SK-N-SH treated with all-trans-retinoic acid at 6 μM for 48 hours (cell line): Measurements from ENCODE around the gene PBX3.

ENCODE experiments used
- ATAC-seq: fragments of 200-7000 bp; cut with Tn5 transposase; 3 replicates; pipeline ENCODE4 v1.9.1; 2020; ENCODE audit warnings: mild to moderate bottlenecking, moderate library complexity
- BACH2 ChIP-seq: fragments of 250-450 bp; sonication (Bioruptor Pico); IDR thresholded peaks from 2 replicates; pipeline ENCODE4 v1.9.0; 2021; ENCODE audit warnings: mild to moderate bottlenecking, borderline replicate concordance
- CSDC2 ChIP-seq: fragments of 250-450 bp; sonication (Bioruptor Pico); IDR thresholded peaks from 2 replicates; pipeline ENCODE4 v1.5.0; 2020; ENCODE audit warnings: mild to moderate bottlenecking, moderate library complexity
- ESRRG ChIP-seq: fragments of 250-450 bp; sonication (Bioruptor Pico); IDR thresholded peaks from 2 replicates; pipeline ENCODE4 v1.6.1; 2021; ENCODE audit warnings: mild to moderate bottlenecking
- GLIS3 ChIP-seq: fragments of 250-450 bp; sonication (Bioruptor Pico); IDR thresholded peaks from 2 replicates; pipeline ENCODE4 v1.5.0; 2020; ENCODE audit warnings: mild to moderate bottlenecking, moderate library complexity
- ISL1 ChIP-seq: fragments of 250-450 bp; sonication (Bioruptor Pico); IDR thresholded peaks from 2 replicates; pipeline ENCODE4 v2.1.2; 2022; ENCODE audit warnings: mild to moderate bottlenecking, moderate library complexity
- OSR1 ChIP-seq: fragments of 250-450 bp; sonication (Bioruptor Pico); IDR thresholded peaks from 2 replicates; pipeline ENCODE4 v1.8.0; 2022; ENCODE audit warnings: moderate library complexity, mild to moderate bottlenecking, inconsistent platforms
- PATZ1 ChIP-seq: fragments of 250-450 bp; sonication (Bioruptor Pico); IDR thresholded peaks from 2 replicates; pipeline ENCODE4 v1.8.0; 2020; ENCODE audit warnings: mild to moderate bottlenecking, moderate library complexity, borderline replicate concordance
- POU6F1 ChIP-seq: fragments of 250-450 bp; sonication (Bioruptor Pico); IDR thresholded peaks from 2 replicates; pipeline ENCODE4 v1.8.0; 2021; ENCODE audit warnings: low read depth, mild to moderate bottlenecking, moderate library complexity, borderline replicate concordance
- PPARA ChIP-seq: fragments of 250-450 bp; sonication (Bioruptor Pico); IDR thresholded peaks from 2 replicates; pipeline ENCODE4 v1.5.0; 2020; ENCODE audit warnings: mild to moderate bottlenecking, borderline replicate concordance
- SNAI2 ChIP-seq: fragments of 250-450 bp; sonication (Bioruptor Pico); IDR thresholded peaks from 2 replicates; pipeline ENCODE4 v1.5.0; 2020; ENCODE audit warnings: mild to moderate bottlenecking, moderate library complexity
- TCF4 ChIP-seq: fragments of 250-450 bp; sonication (Bioruptor Pico); IDR thresholded peaks from 2 replicates; pipeline ENCODE4 v1.8.0; 2021; ENCODE audit warnings: mild to moderate bottlenecking, moderate library complexity, borderline replicate concordance
- TOX ChIP-seq: fragments of 250-450 bp; sonication (Bioruptor Pico); IDR thresholded peaks from 2 replicates; pipeline ENCODE4 v1.8.0; 2021; ENCODE audit warnings: mild to moderate bottlenecking, moderate library complexity, borderline replicate concordance
- ZFP3 ChIP-seq: fragments of 250-450 bp; sonication (Bioruptor Pico); IDR thresholded peaks from 2 replicates; pipeline ENCODE4 v1.5.0; 2020; ENCODE audit warnings: mild to moderate bottlenecking, moderate library complexity
- ZFP30 ChIP-seq: fragments of 450-650 bp; formaldehyde crosslinking; IDR thresholded peaks from 2 replicates; pipeline ENCODE4 v1.5.0; 2022; ENCODE audit warnings: mild to moderate bottlenecking, moderate library complexity
- ZNF565 ChIP-seq: fragments of 450-650 bp; formaldehyde crosslinking; conservative IDR thresholded peaks from 2 replicates; pipeline ENCODE4 v1.5.0; 2020; ENCODE audit warnings: low read depth, mild to moderate bottlenecking, moderate library complexity
- ZNF70 ChIP-seq: fragments of 450-650 bp; formaldehyde crosslinking; IDR thresholded peaks from 2 replicates; pipeline ENCODE4 v1.5.0; 2020; ENCODE audit warnings: mild to moderate bottlenecking, moderate library complexity
- ZNF8 ChIP-seq: fragments of 450-650 bp; formaldehyde crosslinking; IDR thresholded peaks from 2 replicates; pipeline ENCODE4 v1.5.0; 2020; ENCODE audit warnings: mild to moderate bottlenecking, moderate library complexity
- TF ChIP-seq, protein P1 (sequence below): fragments of 250-450 bp; sonication (Bioruptor Pico); IDR thresholded peaks from 2 replicates; pipeline ENCODE4 v1.5.1; 2020; ENCODE audit warnings: low read depth, mild to moderate bottlenecking, moderate library complexity
- TF ChIP-seq, protein P2 (sequence below): fragments of 250-450 bp; sonication (Bioruptor Pico); IDR thresholded peaks from 2 replicates; pipeline ENCODE4 v1.5.0; 2020; ENCODE audit warnings: mild to moderate bottlenecking, moderate library complexity

Gene PBX3

GRCh38 chr9:125904155-125904851 is 157.1 kb downstream of the PBX3 start (continued):
- TF ChIP-seq POU6F1 (no peak), TOX (CRISPR knock-in tag) (no peak), BACH2 (no peak), TCF4 (no peak), ZNF8 (no peak), ZNF70 (CRISPR knock-in tag) (no peak), SNAI2 (CRISPR knock-in tag) (no peak), OSR1 (CRISPR knock-in tag) (no peak)

- ATAC-seq = peak; percentile 80
- no peak for TF ChIP-seq ZNF70 (CRISPR knock-in tag)
- TF ChIP-seq, protein P1, sequence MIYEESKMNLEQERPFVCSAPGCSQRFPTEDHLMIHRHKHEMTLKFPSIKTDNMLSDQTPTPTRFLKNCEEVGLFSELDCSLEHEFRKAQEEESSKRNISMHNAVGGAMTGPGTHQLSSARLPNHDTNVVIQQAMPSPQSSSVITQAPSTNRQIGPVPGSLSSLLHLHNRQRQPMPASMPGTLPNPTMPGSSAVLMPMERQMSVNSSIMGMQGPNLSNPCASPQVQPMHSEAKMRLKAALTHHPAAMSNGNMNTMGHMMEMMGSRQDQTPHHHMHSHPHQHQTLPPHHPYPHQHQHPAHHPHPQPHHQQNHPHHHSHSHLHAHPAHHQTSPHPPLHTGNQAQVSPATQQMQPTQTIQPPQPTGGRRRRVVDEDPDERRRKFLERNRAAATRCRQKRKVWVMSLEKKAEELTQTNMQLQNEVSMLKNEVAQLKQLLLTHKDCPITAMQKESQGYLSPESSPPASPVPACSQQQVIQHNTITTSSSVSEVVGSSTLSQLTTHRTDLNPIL (CRISPR knock-in tag) = 0 out of 2 replicates have a peak, but pooled peaks have one; percentile 41
- peak; percentile 81 for TF ChIP-seq ISL1 (CRISPR knock-in tag)
These were observed 159.0 kb downstream of the PBX3 start for GRCh38 chr9:125906144-125906543.

GRCh38 chr9:125906893-125907292 is 159.7 kb downstream of the PBX3 start:
- no peak for ATAC-seq

DNA sequence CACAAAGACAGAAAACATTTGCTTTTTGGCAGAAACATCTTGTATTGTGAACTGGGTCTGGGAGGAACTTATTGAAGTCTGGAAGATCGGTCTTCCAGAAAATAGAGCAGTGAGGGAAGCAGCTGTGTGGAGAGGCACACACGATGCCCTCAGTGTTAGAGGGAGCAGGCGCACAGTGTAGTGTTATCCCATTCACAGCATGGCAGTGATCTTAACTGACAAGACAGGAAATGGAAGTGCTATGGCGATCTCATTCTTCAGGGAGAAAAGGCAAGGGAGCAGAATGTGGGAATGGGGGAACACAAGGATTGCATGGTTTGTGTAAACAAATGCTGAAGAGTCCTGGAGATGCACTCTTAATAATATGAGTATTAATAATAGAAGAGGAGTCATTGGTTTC is 161.0 kb downstream of the PBX3 start:
- peak; percentile 21 for ATAC-seq
- no peak for TF ChIP-seq TOX (CRISPR knock-in tag)
- no peak for TF ChIP-seq ZNF70 (CRISPR knock-in tag)
- no peak for TF ChIP-seq ZNF8
- TF ChIP-seq PPARA = no peak
- TF ChIP-seq, all 23 proteins: peak for 0

More at GRCh38 chr9:125906893-125907292, 159.7 kb downstream of the PBX3 start:
- TF ChIP-seq, protein P2, sequence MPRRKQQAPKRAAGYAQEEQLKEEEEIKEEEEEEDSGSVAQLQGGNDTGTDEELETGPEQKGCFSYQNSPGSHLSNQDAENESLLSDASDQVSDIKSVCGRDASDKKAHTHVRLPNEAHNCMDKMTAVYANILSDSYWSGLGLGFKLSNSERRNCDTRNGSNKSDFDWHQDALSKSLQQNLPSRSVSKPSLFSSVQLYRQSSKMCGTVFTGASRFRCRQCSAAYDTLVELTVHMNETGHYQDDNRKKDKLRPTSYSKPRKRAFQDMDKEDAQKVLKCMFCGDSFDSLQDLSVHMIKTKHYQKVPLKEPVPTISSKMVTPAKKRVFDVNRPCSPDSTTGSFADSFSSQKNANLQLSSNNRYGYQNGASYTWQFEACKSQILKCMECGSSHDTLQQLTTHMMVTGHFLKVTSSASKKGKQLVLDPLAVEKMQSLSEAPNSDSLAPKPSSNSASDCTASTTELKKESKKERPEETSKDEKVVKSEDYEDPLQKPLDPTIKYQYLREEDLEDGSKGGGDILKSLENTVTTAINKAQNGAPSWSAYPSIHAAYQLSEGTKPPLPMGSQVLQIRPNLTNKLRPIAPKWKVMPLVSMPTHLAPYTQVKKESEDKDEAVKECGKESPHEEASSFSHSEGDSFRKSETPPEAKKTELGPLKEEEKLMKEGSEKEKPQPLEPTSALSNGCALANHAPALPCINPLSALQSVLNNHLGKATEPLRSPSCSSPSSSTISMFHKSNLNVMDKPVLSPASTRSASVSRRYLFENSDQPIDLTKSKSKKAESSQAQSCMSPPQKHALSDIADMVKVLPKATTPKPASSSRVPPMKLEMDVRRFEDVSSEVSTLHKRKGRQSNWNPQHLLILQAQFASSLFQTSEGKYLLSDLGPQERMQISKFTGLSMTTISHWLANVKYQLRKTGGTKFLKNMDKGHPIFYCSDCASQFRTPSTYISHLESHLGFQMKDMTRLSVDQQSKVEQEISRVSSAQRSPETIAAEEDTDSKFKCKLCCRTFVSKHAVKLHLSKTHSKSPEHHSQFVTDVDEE (CRISPR knock-in tag) = no peak
- TF ChIP-seq PATZ1 (CRISPR knock-in tag) (no peak), GLIS3 (no peak), CSDC2 (CRISPR knock-in tag) (no peak), PPARA (no peak)
- TF ChIP-seq, all 23 proteins: peak for 0

GRCh38 chr9:125908966-125909365 is 161.8 kb downstream of the PBX3 start:
- TF ChIP-seq, protein P1 (CRISPR knock-in tag) = no peak
- ATAC-seq = no peak

- ATAC-seq = no peak
- no peak for TF ChIP-seq OSR1 (CRISPR knock-in tag)
- TF ChIP-seq ZFP3 (CRISPR knock-in tag) = no peak
- TF ChIP-seq ZFP30 (CRISPR knock-in tag) = no peak
- TF ChIP-seq, protein P1 (CRISPR knock-in tag) = no peak
- no peak for TF ChIP-seq ISL1 (CRISPR knock-in tag)
- TF ChIP-seq ZNF565 (CRISPR knock-in tag) = no peak
- TF ChIP-seq ZNF70 (CRISPR knock-in tag) = no peak
- TF ChIP-seq TCF4 = no peak
- TF ChIP-seq POU6F1 = no peak
- TF ChIP-seq PPARA = no peak
- no peak for TF ChIP-seq GLIS3
- TF ChIP-seq ESRRG (CRISPR knock-in tag) = no peak
These were observed 162.3 kb downstream of the PBX3 start for GRCh38 chr9:125909459-125909858.
